GM23338 (cell line): ENCODE measurements around the gene RAMAC. TPM values are rescaled to one million over a fixed set of nuclear protein-coding genes. Genes with fewer than 3 reads are reported as not detected.

Experiments used
- ATAC-seq: fragments of 200-7000 bp; cut with Tn5 transposase; 3 replicates; pipeline ENCODE4 v1.9.1; 2020
- DNase-seq: peaks from one replicate; pipeline ENCODE4 v3.0.0-alpha.2; 2015; ENCODE audit warnings: low spot score
- H2AFZ ChIP-seq: fragments of 200-600 bp; sonication (generic); 2 replicates; pipeline ENCODE4 v1.8.0; 2016; ENCODE audit warnings: antibody characterized with exemption, mild to moderate bottlenecking, moderate library complexity
- H3F3A ChIP-seq: fragments of 200-600 bp; sonication (generic); replicated peaks from 2 replicates; pipeline ENCODE4 v1.8.0; 2017; ENCODE audit warnings: antibody characterized with exemption, mixed run types, low read depth
- H3K27ac ChIP-seq: fragments of 200-600 bp; sonication (generic); 2 replicates; pipeline ENCODE4 v1.6.1; 2016; ENCODE audit warnings: low read depth
- H3K27me3 ChIP-seq: fragments of 200-600 bp; sonication (generic); 2 replicates; pipeline ENCODE4 v1.8.0; 2016; ENCODE audit warnings: mild to moderate bottlenecking, mixed run types, moderate library complexity; ENCODE audit not compliant: insufficient read depth
- H3K36me3 ChIP-seq: fragments of 200-600 bp; sonication (generic); 2 replicates; pipeline ENCODE4 v1.8.0; 2016; ENCODE audit warnings: mild to moderate bottlenecking; ENCODE audit not compliant: insufficient read depth
- H3K4me1 ChIP-seq: fragments of 200-600 bp; sonication (generic); 2 replicates; pipeline ENCODE4 v1.8.0; 2016; ENCODE audit warnings: mild to moderate bottlenecking, moderate library complexity; ENCODE audit not compliant: insufficient read depth
- H3K4me2 ChIP-seq: fragments of 200-600 bp; sonication (generic); 2 replicates; pipeline ENCODE4 v1.7.1; 2017; ENCODE audit warnings: mixed run types
- H3K4me3 ChIP-seq: fragments of 200-600 bp; sonication (generic); 2 replicates; pipeline ENCODE4 v1.6.1; 2016; ENCODE audit warnings: mixed run types
- H3K79me2 ChIP-seq: fragments of 200-600 bp; sonication (generic); replicated peaks from 2 replicates; pipeline ENCODE4 v1.8.0; 2017; ENCODE audit warnings: mild to moderate bottlenecking; ENCODE audit not compliant: insufficient read depth
- H3K9me2 ChIP-seq: fragments of 200-600 bp; sonication (generic); 2 replicates; pipeline ENCODE4 v1.8.0; 2017; ENCODE audit not compliant: insufficient read depth
- H4K20me1 ChIP-seq: fragments of 200-600 bp; sonication (generic); replicated peaks from 2 replicates; pipeline ENCODE4 v1.8.0; 2017; ENCODE audit warnings: mild to moderate bottlenecking; ENCODE audit not compliant: insufficient read depth
- H3K27ac Mint-ChIP-seq: 2 replicates; pipeline ENCODE4 v1.8.0; 2020; ENCODE audit warnings: inconsistent platforms, mild to moderate bottlenecking, moderate library complexity, mixed read lengths
- H3K27me3 Mint-ChIP-seq: 3 replicates; pipeline ENCODE4 v1.8.0; 2022; ENCODE audit warnings: low read depth, mild to moderate bottlenecking, moderate library complexity, mixed read lengths, inconsistent platforms; ENCODE audit not compliant: insufficient read depth, poor library complexity
- H3K36me3 Mint-ChIP-seq: 3 replicates; pipeline ENCODE4 v1.8.0; 2021; ENCODE audit warnings: low read depth, mild to moderate bottlenecking, inconsistent platforms, moderate library complexity, mixed read lengths
- H3K4me1 Mint-ChIP-seq: 3 replicates; pipeline ENCODE4 v1.8.0; 2020; ENCODE audit warnings: mild to moderate bottlenecking, inconsistent platforms, mixed read lengths
- H3K4me3 Mint-ChIP-seq: 3 replicates; pipeline ENCODE4 v1.8.0; 2021; ENCODE audit warnings: moderate library complexity, mild to moderate bottlenecking, inconsistent platforms, mixed read lengths
- H3K9me3 Mint-ChIP-seq: 3 replicates; pipeline ENCODE4 v1.8.0; 2020; ENCODE audit warnings: moderate library complexity, mild to moderate bottlenecking, inconsistent platforms, mixed read lengths
- CREB1 ChIP-seq: fragments of 250-450 bp; sonication (Bioruptor Pico); IDR thresholded peaks from 2 replicates; pipeline ENCODE4 v1.5.0; 2020; ENCODE audit warnings: low read depth, mild to moderate bottlenecking, moderate library complexity
- CTCF ChIP-seq, 2 experiments: fragments of 200-600 bp in 1 of 2; sonication (generic) in 1 of 2; conservative IDR thresholded peaks; 2 replicates each; pipeline versions ENCODE4 v1.5.1 to v1.6.1; 2016 to 2017; ENCODE audit warnings: antibody characterized with exemption in 2 of 2, low read depth in 2 of 2, mild to moderate bottlenecking in 2 of 2, moderate library complexity in 1 of 2
- EZH2 ChIP-seq: fragments of 200-600 bp; sonication (generic); IDR thresholded peaks from one replicate; pipeline ENCODE4 v1.8.0; 2017; ENCODE audit warnings: antibody characterized with exemption, mild to moderate bottlenecking, low read depth; ENCODE audit not compliant: unreplicated experiment
- NANOG ChIP-seq: IDR thresholded peaks from 2 replicates; pipeline ENCODE4 v1.6.1; 2016; ENCODE audit warnings: antibody characterized with exemption, borderline replicate concordance
- REST ChIP-seq: IDR thresholded peaks from one replicate; pipeline ENCODE4 v1.6.1; 2018; ENCODE audit warnings: antibody characterized with exemption; ENCODE audit not compliant: unreplicated experiment
- STAT1 ChIP-seq: IDR thresholded peaks from one replicate; pipeline ENCODE4 v1.6.1; 2016; ENCODE audit warnings: antibody characterized with exemption; ENCODE audit not compliant: unreplicated experiment
- ZNF331 ChIP-seq: fragments of 250-450 bp; sonication (Bioruptor Pico); IDR thresholded peaks from 2 replicates; pipeline ENCODE4 v1.5.0; 2020; ENCODE audit warnings: low read depth, mild to moderate bottlenecking, moderate library complexity
- ZNF462 ChIP-seq: fragments of 250-450 bp; sonication (Bioruptor Pico); IDR thresholded peaks from 2 replicates; pipeline ENCODE4 v1.5.0; 2020; ENCODE audit warnings: mild to moderate bottlenecking, moderate library complexity
- polyA plus RNA-seq: library from polyadenylated mRNA; unstranded; fragments of >200 nt; fragmentation: Nextera tagmentation; extraction: Ambion mirVana; gene quantifications from 2 replicates; pipeline ENCODE4 v1.2.1, GENCODE V29; 2016
- total RNA-seq: library from RNA; depleted of rRNA; stranded (reverse); fragments of >200 nt; shearing (Covaris generic); gene quantifications from 2 replicates; pipeline ENCODE4 v1.2.3, GENCODE V29; 2014

The RAMAC gene
- total and polyA plus RNA-seq, 2 experiments from 2014 or later, result 27.4 to 58.6 TPM

GRCh38 chr15:82945326-82945725 lies 40.7 kb upstream of the RAMAC start (continued):
- TF ChIP-seq ZNF331 (CRISPR knock-in tag), result no peak
- TF ChIP-seq REST, result no peak

- no peak overlapping the region for H2AFZ ChIP-seq
- no peak overlapping the region for H3K27ac Mint-ChIP-seq
- no peaks in the 10 kb centered on the region for H3K9me2 ChIP-seq
- H3K36me3 Mint-ChIP-seq, result no peaks in the 10 kb centered on the region
- H3K4me2 ChIP-seq, result no peak overlapping the region
- H3F3A ChIP-seq, result peaks cover under 1% of the 10 kb centered on the region; the same call in 1 of the 2 replicates
- H3K36me3 ChIP-seq, result no peaks in the 10 kb centered on the region
- H3K4me3 Mint-ChIP-seq, result no peak overlapping the region
- ATAC-seq (no peak), DNase-seq (no peak)
- no peaks in the 10 kb centered on the region for H3K9me3 Mint-ChIP-seq
- no peak overlapping the region for H3K4me3 ChIP-seq
- H3K27me3 ChIP-seq, result peaks cover 11% of the 10 kb centered on the region
- H3K79me2 ChIP-seq, result no peaks in the 10 kb centered on the region
- H3K4me1 Mint-ChIP-seq, result peaks cover 6% of the 10 kb centered on the region; the same call in 2 of the 3 replicates
- H3K27ac ChIP-seq, result no peak overlapping the region
- peaks cover 8% of the 10 kb centered on the region; the same call in 1 of the 2 replicates for H3K4me1 ChIP-seq
- H3K27me3 Mint-ChIP-seq, result peaks cover 2% of the 10 kb centered on the region
- no peak for TF ChIP-seq CTCF (conservative IDR thresholded peaks at IDR 0.05; ENCODE audit: low read depth in 2 of 2)
- no peak for TF ChIP-seq ZNF462 (CRISPR knock-in tag)
- no peak for TF ChIP-seq STAT1
- no peak for TF ChIP-seq EZH2
- no peak for TF ChIP-seq NANOG
- TF ChIP-seq CREB1 (CRISPR knock-in tag), result no peak
- H4K20me1 ChIP-seq, result no peaks in the 10 kb centered on the region
These were observed 39.8 kb upstream of the RAMAC start for GRCh38 chr15:82946155-82946701.
